ENCODE measurements around the gene SECISBP2. TPM values are rescaled to one million over a fixed set of nuclear protein-coding genes. Genes with fewer than 3 reads are reported as not detected.

Gene SECISBP2
- total RNA-seq, 2 donors from 2014 or later: 54.7 to 65.6 TPM

GRCh38 chr9:89388084-89388867 is 70.0 kb downstream of the SECISBP2 start:
- peak overlapping the region in 1 of 4 donors; percentile 34 for H3K27ac ChIP-seq
- H3K27me3 ChIP-seq: no peaks in the 10 kb centered on the region
- H3K36me3 ChIP-seq (replicated peaks in 1 of 2; ENCODE audit: insufficient read depth in 1 of 2, low read depth in 2 of 2): peaks cover 0 to 7% of the 10 kb centered on the region in 2 donors
- H3K9me3 ChIP-seq: no peaks in the 10 kb centered on the region
- peaks cover 25% of the 10 kb centered on the region for H3K4me1 ChIP-seq
- peak; percentile 19 for ATAC-seq
- DNase-seq: peak in 3 of 4 donors; percentile 20 to 72 (median 35)
- H3K4me3 ChIP-seq: no peak overlapping the region
- TF ChIP-seq POLR2A (IDR thresholded peaks at IDR 0.05) (no peak), CTCF (IDR thresholded peaks at IDR 0.05) (no peak)
- 89% methylated on average over 10 to 19 of the region's 19 CpGs for WGBS, 2 donors
- intact Hi-C loops (cut with DNase I): no loop called here

DNA sequence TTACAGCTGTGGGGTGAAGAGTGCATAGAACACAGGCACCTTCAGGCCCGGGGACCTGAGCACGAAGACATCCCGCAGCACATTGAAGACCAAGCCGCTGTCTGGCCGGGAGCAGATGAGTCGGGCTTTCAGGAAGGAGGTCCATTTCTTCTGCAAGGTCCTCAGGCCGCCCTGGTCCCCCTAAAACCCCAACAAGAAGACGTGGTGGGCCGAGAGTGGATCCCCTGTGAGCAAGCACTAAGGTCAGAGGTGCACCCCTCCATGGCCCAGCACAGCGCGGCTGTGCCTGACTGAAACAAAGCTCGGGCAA is 70.5 kb downstream of the SECISBP2 start:
- no peaks in the 10 kb centered on the region for H3K9me3 ChIP-seq
- WGBS, 2 donors: 92 to 97% methylated on average over 9 to 12 of the region's 12 CpGs

DNA sequence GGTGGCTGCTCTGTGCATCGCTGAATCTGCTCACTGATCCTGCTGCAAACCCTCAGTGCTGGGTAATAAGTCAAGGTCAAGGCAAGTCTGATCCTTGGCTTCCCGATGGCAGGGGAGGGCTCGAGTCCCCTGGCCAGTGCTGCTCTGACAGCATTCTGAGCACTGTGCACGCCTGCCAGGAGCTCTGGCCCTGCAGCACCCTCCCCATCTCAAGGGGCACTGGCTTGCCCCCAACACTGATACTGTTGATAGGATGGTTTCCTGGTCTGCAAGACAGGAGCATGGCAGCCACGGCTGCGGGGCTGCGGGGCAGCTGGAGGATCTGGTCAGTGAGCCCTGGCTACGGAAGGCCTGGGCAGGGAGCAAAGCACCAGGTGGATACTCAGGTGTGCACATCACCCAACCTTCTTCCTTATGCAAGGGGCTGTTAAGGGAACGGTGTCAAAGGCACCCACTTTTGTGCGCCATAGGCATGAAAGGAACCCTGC is 71.8 kb downstream of the SECISBP2 start:
- Histone ChIP-seq H3K36me3 (replicated peaks in 1 of 2; ENCODE audit: insufficient read depth in 1 of 2, low read depth in 2 of 2) (peaks cover 0 to 4% of the 10 kb centered on the region in 2 donors), H3K4me1 (peaks cover 25% of the 10 kb centered on the region), H3K27ac (peak overlapping the region; percentile 25 to 73 (median 54)), H3K27me3 (no peaks in the 10 kb centered on the region), H3K4me3 (no peak overlapping the region), H3K9me3 (no peaks in the 10 kb centered on the region)
- DNase-seq (no peak), ATAC-seq (no peak)
- 68 to 72% methylated on average over 2 to 10 of the region's 10 CpGs for WGBS, 2 donors
- no peak for TF ChIP-seq CTCF (IDR thresholded peaks at IDR 0.05)
- TF ChIP-seq POLR2A (IDR thresholded peaks at IDR 0.05): no peak
- intact Hi-C loops (cut with DNase I): loop anchor here (10.0 kb wide), 1 partner anchor 45 kb away; no protein-coding TSS in a partner anchor

More for the DNA sequence above, 70.5 kb downstream of the SECISBP2 start:
- H3K27me3 ChIP-seq: no peaks in the 10 kb centered on the region
- H3K4me1 ChIP-seq: peaks cover 25% of the 10 kb centered on the region
- TF ChIP-seq CTCF (IDR thresholded peaks at IDR 0.05) (no peak), POLR2A (IDR thresholded peaks at IDR 0.05) (no peak)
- intact Hi-C loops (cut with DNase I): no loop called here
- peaks cover 0 to 7% of the 10 kb centered on the region in 2 donors for H3K36me3 ChIP-seq (replicated peaks in 1 of 2; ENCODE audit: insufficient read depth in 1 of 2, low read depth in 2 of 2)
- no peak for DNase-seq
- no peak for ATAC-seq
- H3K4me3 ChIP-seq: no peak overlapping the region
- H3K27ac ChIP-seq: peak overlapping the region in 1 of 4 donors; percentile 34

GRCh38 chr9:89390578-89391116 is 72.3 kb downstream of the SECISBP2 start:
- Histone ChIP-seq H3K27ac (peak overlapping the region; percentile 25 to 73 (median 54)), H3K9me3 (no peaks in the 10 kb centered on the region), H3K4me1 (peaks cover 25% of the 10 kb centered on the region), H3K36me3 (replicated peaks in 1 of 2; ENCODE audit: insufficient read depth in 1 of 2, low read depth in 2 of 2) (peaks cover 0 to 3% of the 10 kb centered on the region in 2 donors), H3K27me3 (no peaks in the 10 kb centered on the region), H3K4me3 (no peak overlapping the region)
- 39 to 40% methylated on average over 4 to 5 of the region's 5 CpGs for WGBS, 2 donors
- DNase-seq: peak in 2 of 4 donors; percentile 43 to 52
- TF ChIP-seq CTCF (IDR thresholded peaks at IDR 0.05): no peak
- no peak for TF ChIP-seq POLR2A (IDR thresholded peaks at IDR 0.05)
- intact Hi-C loops (cut with DNase I): loop anchor here (10.0 kb wide), 1 partner anchor 46 kb away; no protein-coding TSS in a partner anchor
- peak; percentile 31 for ATAC-seq

Measured in body of pancreas (tissue), 4 donors.